Measurements from ENCODE around the gene MOSMO.
A peak's percentile ranks its signal among the peaks of the same experiment; 100 is the strongest.

MOSMO gene

GRCh38 chr16:22075043-22075757 lies 67.3 kb downstream of the MOSMO start:
- TF ChIP-seq CTCF (IDR thresholded peaks at IDR 0.05), result no peak

- TF ChIP-seq CTCF (IDR thresholded peaks at IDR 0.05), result no peak
These were observed 67.9 kb downstream of the MOSMO start for GRCh38 chr16:22075776-22076175.

DNA sequence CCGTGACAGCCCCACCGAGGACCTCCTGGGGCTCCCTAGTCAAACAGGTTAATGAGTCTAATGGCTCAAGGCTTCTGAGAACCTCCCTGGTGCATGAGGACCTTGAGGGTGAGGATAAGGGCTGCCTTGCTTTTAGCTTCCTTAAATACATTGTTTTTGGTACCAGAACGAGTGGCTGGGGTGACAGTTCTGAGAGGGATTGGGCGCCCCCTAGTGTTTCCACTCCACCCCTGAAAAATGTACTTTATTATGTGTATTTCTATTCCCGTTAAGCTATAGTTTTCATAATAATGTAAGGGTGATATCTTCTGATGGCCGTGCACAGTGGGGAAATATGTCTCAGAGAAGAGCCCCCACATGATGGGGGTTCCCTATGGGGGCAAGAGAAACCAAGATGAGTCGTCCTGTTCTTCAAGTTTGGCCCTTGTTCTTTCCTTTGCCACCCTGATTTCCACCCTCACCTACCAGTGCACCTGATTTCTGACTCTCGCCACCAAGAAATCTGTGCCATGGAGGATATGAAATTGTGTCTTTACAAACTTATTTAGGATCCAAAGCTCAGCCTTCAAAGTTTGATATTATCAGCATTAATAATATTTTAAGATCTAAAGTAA lies 69.9 kb downstream of the MOSMO start:
- peak; percentile 86 for TF ChIP-seq CTCF (IDR thresholded peaks at IDR 0.05)

GRCh38 chr16:22078656-22079055 lies 70.7 kb downstream of the MOSMO start:
- no peak for TF ChIP-seq CTCF (IDR thresholded peaks at IDR 0.05)

- no peak for TF ChIP-seq CTCF (IDR thresholded peaks at IDR 0.05)
These were observed 73.1 kb downstream of the MOSMO start for GRCh38 chr16:22081050-22081449.

DNA sequence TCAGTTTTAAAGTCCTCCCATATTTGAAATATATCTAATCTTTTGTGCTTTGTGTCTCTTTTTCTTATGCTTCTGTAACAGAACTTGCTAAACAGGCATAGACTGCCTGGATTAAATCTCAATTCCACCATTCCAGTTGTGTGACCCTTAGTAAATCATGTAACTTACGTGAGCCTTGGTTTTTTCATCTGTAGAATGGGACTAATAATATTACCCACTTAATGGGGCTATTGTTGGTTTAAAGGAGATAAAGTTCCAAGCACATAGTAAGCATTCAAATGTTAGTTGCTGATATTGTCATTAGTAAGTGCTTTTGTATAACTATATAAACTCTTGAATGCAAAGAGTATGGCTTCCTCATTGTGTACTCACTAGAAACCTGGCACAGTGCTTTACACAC lies 78.5 kb downstream of the MOSMO start:
- no peak for TF ChIP-seq CTCF (IDR thresholded peaks at IDR 0.05)

DNA sequence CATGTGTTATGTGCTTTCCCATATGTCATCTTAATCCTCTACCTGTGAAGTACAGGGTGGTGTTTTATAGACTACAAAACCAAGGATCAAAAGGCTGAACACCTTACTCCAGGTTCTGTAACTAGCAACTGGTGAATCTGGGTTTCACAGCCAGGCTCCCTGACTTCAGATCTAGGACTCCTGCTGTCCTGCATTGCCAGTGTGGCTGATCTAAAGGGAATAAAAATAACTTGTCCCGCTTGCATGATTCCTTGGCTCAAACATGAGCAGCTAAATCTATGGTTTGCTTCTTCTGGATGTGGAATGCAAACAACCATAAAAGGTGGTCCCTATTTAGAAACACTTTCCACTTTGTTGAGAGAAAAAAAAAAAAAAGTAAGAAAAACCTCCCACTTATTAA lies 80.7 kb downstream of the MOSMO start:
- TF ChIP-seq CTCF (IDR thresholded peaks at IDR 0.05), result no peak
